NCI-H187 (cell line): ENCODE results near the gene OR2V2.

Experiments
- DNase-seq, 2 experiments: peaks; one replicate each; lab custom pipeline; 2025; lab: John Stamatoyannopoulos, UW

OR2V2 gene

GRCh38 chr5:181207214-181207959 is 60.0 kb downstream of the OR2V2 start:
- no peak for DNase-seq

DNA sequence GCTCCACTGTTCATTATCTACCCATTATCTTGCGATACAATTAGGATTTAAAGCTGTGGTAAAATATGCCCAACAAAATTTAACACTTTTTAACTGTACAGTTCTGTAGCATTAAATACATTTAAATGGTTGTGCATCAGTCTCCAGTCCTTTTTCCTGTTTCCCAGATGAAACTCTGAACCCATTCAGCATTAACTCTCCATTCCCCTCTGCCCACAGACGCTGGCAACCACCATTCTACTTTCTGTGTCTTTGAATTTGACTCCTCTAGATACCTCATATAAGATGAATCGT is 60.5 kb downstream of the OR2V2 start:
- DNase-seq: no peak
